GM23248 (cell line): ENCODE results near the gene ANKRD31.

Source experiments
- EZH2 ChIP-seq: fragments of 200-600 bp; sonication (generic); IDR thresholded peaks from 2 replicates; pipeline ENCODE4 v1.6.1; 2018; ENCODE audit warnings: antibody characterized with exemption, mild to moderate bottlenecking; ENCODE audit not compliant: insufficient read depth, poor library complexity, severe bottlenecking
- EZH2phosphoT487 ChIP-seq: fragments of 200-600 bp; sonication (generic); IDR thresholded peaks from 2 replicates; pipeline ENCODE4 v1.6.1; 2018; ENCODE audit warnings: antibody characterized with exemption, moderate library complexity, mild to moderate bottlenecking, low read depth; ENCODE audit not compliant: insufficient read depth

DNA sequence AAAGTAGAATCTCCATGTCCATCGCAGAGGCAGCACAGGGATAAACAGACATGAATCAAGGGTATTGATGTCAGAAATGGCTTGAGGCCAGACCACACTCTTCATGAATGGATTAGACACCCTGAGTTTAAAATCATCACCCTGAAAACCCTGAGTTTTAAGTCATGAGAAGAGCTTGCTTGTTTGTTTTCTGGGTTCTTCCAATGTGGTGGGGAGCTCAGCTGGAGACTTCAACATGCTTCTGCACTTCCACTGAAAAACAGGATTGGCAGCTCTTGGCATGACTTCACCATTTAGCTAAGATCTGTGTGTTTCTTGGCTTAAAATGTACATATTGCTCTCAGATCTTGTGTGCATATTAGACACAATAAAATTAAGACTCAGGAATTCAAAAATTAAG is 194.2 kb downstream of the ANKRD31 start:
- TF ChIP-seq EZH2 (no peak), EZH2phosphoT487 (no peak)
